HCT116 (cell line): ENCODE results near the gene GNG10. TPM values are rescaled to one million over a fixed set of nuclear protein-coding genes. Genes with fewer than 3 reads are reported as not detected.

Experiments
- ATAC-seq: fragments of 200-7000 bp; cut with Tn5 transposase; 2 replicates; pipeline ENCODE4 v1.9.1; 2020; ENCODE audit warnings: mild to moderate bottlenecking, moderate library complexity
- BruUV-seq: library from RNA; stranded (reverse); fragments of 400-500 nt; replicated peaks from 2 replicates; lab custom pipeline; 2021; lab: Mats Ljungman, UMichigan
- CTCF ChIA-PET: fragments of 300-600 bp; sonication (Branson Sonifier 250); formaldehyde crosslinking; loops from one replicate; lab custom pipeline; 2021; ENCODE audit warnings: antibody characterized with exemption; lab: Charles Lee
- POLR2A ChIA-PET: fragments of 300-600, 350-600 bp; sonication (Branson Sonifier 250); formaldehyde crosslinking; loops from one replicate; lab custom pipeline; 2021; ENCODE audit warnings: antibody characterized with exemption; lab: Charles Lee
- RAD21 ChIA-PET, 2 experiments: fragments of 300-600 bp; sonication (Branson Sonifier 250); formaldehyde crosslinking; loops; one replicate each; lab custom pipeline; 2023; ENCODE audit warnings: low total read pairs in 2 of 2; ENCODE audit not compliant: uncharacterized antibody in 2 of 2, unreplicated experiment in 2 of 2, low non-redundant PET in 1 of 2; lab: Charles Lee
- DNase-seq: peaks from one replicate; pipeline ENCODE4 v3.0.0-alpha.2; 2010; ENCODE audit warnings: low read depth, low spot score
- H2AFZ ChIP-seq: fragments of 200-600 bp; shearing (Covaris generic), sonication (generic); 2 replicates; pipeline ENCODE4 v1.6.1; 2017; ENCODE audit warnings: low read depth, mixed run types, mixed read lengths, antibody characterized with exemption, low read length; ENCODE audit not compliant: poor library complexity, severe bottlenecking
- H3K27ac ChIP-seq: 2 replicates; pipeline ENCODE4 v1.5.1; 2012; ENCODE audit warnings: low read depth, low read length
- H3K27me3 ChIP-seq: fragments of 200-600 bp; sonication (generic); 2 replicates; pipeline ENCODE4 v1.6.1; 2016; ENCODE audit warnings: mixed run types, low read length, mixed read lengths; ENCODE audit not compliant: insufficient read depth
- H3K36me3 ChIP-seq, 2 experiments: fragments of 200-500 bp in 1 of 2; fragments of 200-600 bp in 1 of 2; sonication (Bioruptor generic) in 1 of 2; sonication (generic) in 1 of 2; 2 replicates each; pipeline versions ENCODE4 v1.5.1 to v1.6.1; 2014 to 2016; ENCODE audit warnings: low read length in 2 of 2, inconsistent platforms in 1 of 2, mixed read lengths in 1 of 2, mixed run types in 1 of 2; ENCODE audit not compliant: insufficient read depth in 2 of 2, control insufficient read depth in 1 of 2
- H3K4me1 ChIP-seq, 2 experiments: fragments of 200-600 bp in 1 of 2; sonication (generic) in 1 of 2; 2 replicates each; pipeline versions ENCODE4 v1.5.1 to v1.6.1; 2012 to 2017; ENCODE audit warnings: low read length in 2 of 2, inconsistent platforms in 1 of 2, mild to moderate bottlenecking in 1 of 2, mixed read lengths in 1 of 2, mixed run types in 1 of 2, moderate library complexity in 1 of 2; ENCODE audit not compliant: insufficient read depth in 2 of 2, control insufficient read depth in 1 of 2
- H3K4me2 ChIP-seq: fragments of 200-600 bp; sonication (generic); 2 replicates; pipeline ENCODE4 v1.6.1; 2017; ENCODE audit warnings: mixed run types, low read length, mixed read lengths
- H3K4me3 ChIP-seq, 2 experiments: fragments of 200-600 bp in 1 of 2; sonication (generic) in 1 of 2; replicated peaks in 1 of 2; 2 replicates each; pipeline ENCODE4 v1.5.1; 2011 to 2016; ENCODE audit warnings: low read length in 2 of 2, control low read depth in 1 of 2, low read depth in 1 of 2, mild to moderate bottlenecking in 1 of 2, mixed read lengths in 1 of 2, mixed run types in 1 of 2
- H3K79me2 ChIP-seq: fragments of 200-600 bp; sonication (generic); 2 replicates; pipeline ENCODE4 v1.6.1; 2017; ENCODE audit warnings: mild to moderate bottlenecking, mixed run types, low read length, moderate library complexity, mixed read lengths; ENCODE audit not compliant: insufficient read depth
- H3K9ac ChIP-seq: fragments of 200-600 bp; sonication (generic); 2 replicates; pipeline ENCODE4 v1.6.1; 2016; ENCODE audit warnings: low read length, mixed read lengths
- H3K9me2 ChIP-seq: fragments of 200-600 bp; sonication (generic), shearing (Covaris generic); 2 replicates; pipeline ENCODE4 v1.6.1; 2017; ENCODE audit warnings: mixed run types, mild to moderate bottlenecking, moderate library complexity; ENCODE audit not compliant: insufficient read depth
- H3K9me3 ChIP-seq, 2 experiments: fragments of 200-500 bp in 1 of 2; fragments of 200-600 bp in 1 of 2; sonication (Bioruptor generic) in 1 of 2; sonication (generic) in 1 of 2; 2 replicates each; pipeline ENCODE4 v1.6.1; 2014 to 2017; ENCODE audit warnings: low read length in 2 of 2, mixed read lengths in 2 of 2, inconsistent platforms in 1 of 2, low read depth in 1 of 2, mild to moderate bottlenecking in 1 of 2, mixed run types in 1 of 2, moderate library complexity in 1 of 2; ENCODE audit not compliant: control insufficient read depth in 1 of 2, insufficient read depth in 1 of 2
- H4K20me1 ChIP-seq: fragments of 200-600 bp; sonication (generic), shearing (Covaris generic); 2 replicates; pipeline ENCODE4 v1.6.1; 2017; ENCODE audit warnings: mixed run types, mild to moderate bottlenecking, moderate library complexity; ENCODE audit not compliant: insufficient read depth
- ATF3 ChIP-seq: IDR thresholded peaks from 2 replicates; pipeline ENCODE4 v1.6.1; 2012
- CBX3 ChIP-seq: IDR thresholded peaks from 2 replicates; pipeline ENCODE4 v1.6.1; 2012; ENCODE audit warnings: low read depth
- CEBPB ChIP-seq: IDR thresholded peaks from 2 replicates; pipeline ENCODE4 v1.6.1; 2012; ENCODE audit warnings: low read depth
- CTCF ChIP-seq, 3 experiments: fragments of 200-600 bp in 1 of 3; sonication (generic) in 1 of 3; IDR thresholded peaks in 2 of 3; conservative IDR thresholded peaks in 1 of 3; 2 replicates each; pipeline ENCODE4 v1.5.1; 2012 to 2017; ENCODE audit warnings: low read depth in 2 of 3, low read length in 2 of 3, antibody characterized with exemption in 1 of 3, borderline replicate concordance in 1 of 3, control low read depth in 1 of 3, mild to moderate bottlenecking in 1 of 3, mixed read lengths in 1 of 3, mixed run types in 1 of 3, moderate library complexity in 1 of 3; ENCODE audit not compliant: insufficient read depth in 1 of 3
- EGR1 ChIP-seq: IDR thresholded peaks from 2 replicates; pipeline ENCODE4 v1.6.1; 2012; ENCODE audit warnings: low read depth
- ELF1 ChIP-seq: IDR thresholded peaks from 2 replicates; pipeline ENCODE4 v1.6.1; 2012; ENCODE audit warnings: low read depth, borderline replicate concordance
- EZH2 ChIP-seq: fragments of 200-600 bp; sonication (generic); IDR thresholded peaks from 2 replicates; pipeline ENCODE4 v1.6.1; 2017; ENCODE audit warnings: antibody characterized with exemption, mixed run types
- EZH2phosphoT487 ChIP-seq: fragments of 200-600 bp; IDR thresholded peaks from 2 replicates; pipeline ENCODE4 v1.6.1; 2018; ENCODE audit warnings: antibody characterized with exemption, borderline replicate concordance
- FOSL1 ChIP-seq: IDR thresholded peaks from 2 replicates; pipeline ENCODE4 v1.6.1; 2012; ENCODE audit warnings: low read depth
- JUND ChIP-seq: IDR thresholded peaks from 2 replicates; pipeline ENCODE4 v1.6.1; 2012
- MAX ChIP-seq: IDR thresholded peaks from 2 replicates; pipeline ENCODE4 v1.6.1; 2012
- POLR2A ChIP-seq: IDR thresholded peaks from 2 replicates; pipeline ENCODE4 v1.7.0; 2011; ENCODE audit warnings: borderline replicate concordance; ENCODE audit not compliant: insufficient read depth, insufficient read length; ENCODE audit errors: extremely low read depth
- POLR2AphosphoS5 ChIP-seq: IDR thresholded peaks from 2 replicates; pipeline ENCODE4 v1.6.1; 2011; ENCODE audit warnings: mild to moderate bottlenecking, low read depth, low read length, moderate library complexity
- REST ChIP-seq: IDR thresholded peaks from 2 replicates; pipeline ENCODE4 v1.6.1; 2012; ENCODE audit warnings: low read depth
- SIN3A ChIP-seq: IDR thresholded peaks from 2 replicates; pipeline ENCODE4 v1.6.1; 2012; ENCODE audit warnings: low read depth
- SP1 ChIP-seq: IDR thresholded peaks from 2 replicates; pipeline ENCODE4 v1.6.1; 2012; ENCODE audit warnings: low read depth
- TCF7L2 ChIP-seq: IDR thresholded peaks from 2 replicates; pipeline ENCODE4 v1.7.0; 2011; ENCODE audit warnings: borderline replicate concordance, inconsistent platforms; ENCODE audit not compliant: insufficient read depth, insufficient read length; ENCODE audit errors: extremely low read depth
- YY1 ChIP-seq: IDR thresholded peaks from 2 replicates; pipeline ENCODE4 v1.6.1; 2011; ENCODE audit warnings: low read length, low read depth, moderate library complexity, mild to moderate bottlenecking; ENCODE audit not compliant: insufficient replicate concordance; ENCODE audit errors: extremely low read depth
- ZBTB33 ChIP-seq: IDR thresholded peaks from 2 replicates; pipeline ENCODE4 v1.6.1; 2011; ENCODE audit warnings: mild to moderate bottlenecking, low read length, moderate library complexity; ENCODE audit not compliant: insufficient replicate concordance; ENCODE audit errors: extremely low read depth
- ZNF274 ChIP-seq: fragments of 200-500 bp; sonication (Bioruptor generic); IDR thresholded peaks from 2 replicates; pipeline ENCODE4 v1.6.1; 2014; ENCODE audit warnings: mild to moderate bottlenecking, low read depth, low read length, inconsistent platforms
- intact Hi-C: fragments of 100-400 bp; cut with micrococcal nuclease; formaldehyde crosslinking; loops from 2 replicates; pipeline ENCODE4 v1.10.0; 2022
- total RNA-seq: library from RNA; stranded (reverse); gene quantifications from one replicate; pipeline ENCODE4 v1.2.1, GENCODE V29; 2021; ENCODE audit not compliant: unreplicated experiment

The GNG10 gene
- total RNA-seq, 1 experiment from 2014 or later, result 46.8 TPM

- no peak overlapping the region for H2AFZ ChIP-seq
- H3K79me2 ChIP-seq, result peaks cover 37% of the 10 kb centered on the region
- H3K27ac ChIP-seq, result no peak overlapping the region
- RAD21 ChIA-PET, result no interaction called here
- no peaks in the 10 kb centered on the region for H3K4me1 ChIP-seq
- CTCF ChIA-PET, result no interaction called here
- POLR2A ChIA-PET, result no interaction called here
- intact Hi-C loops, result no loop called here
- no peak overlapping the region for H3K4me2 ChIP-seq
- no TSS peak for BruUV-seq
- no peak overlapping the region for H3K9ac ChIP-seq
- no peaks in the 10 kb centered on the region for H3K27me3 ChIP-seq
- no peak overlapping the region for H3K4me3 ChIP-seq
- no peak for TF ChIP-seq JUND
- no peak for TF ChIP-seq ZBTB33
- no peak for TF ChIP-seq TCF7L2
- no peak for TF ChIP-seq SP1
- TF ChIP-seq CEBPB, result no peak
- TF ChIP-seq SIN3A, result no peak
- no peak for TF ChIP-seq POLR2AphosphoS5
- TF ChIP-seq EZH2, result no peak
- TF ChIP-seq REST, result no peak
- no peak for TF ChIP-seq CBX3
- no peak for TF ChIP-seq FOSL1
- TF ChIP-seq POLR2A, result no peak
- no peak for TF ChIP-seq ZNF274
- TF ChIP-seq ATF3, result no peak
- no peak for TF ChIP-seq ELF1
- TF ChIP-seq MAX, result no peak
- no peak for TF ChIP-seq EZH2phosphoT487
- no peak for TF ChIP-seq YY1
- TF ChIP-seq EGR1, result no peak
- TF ChIP-seq CTCF (IDR thresholded peaks at IDR 0.05 in 2 of 3, conservative IDR thresholded peaks at IDR 0.05 in 1 of 3; ENCODE audit: borderline replicate concordance in 1 of 3, insufficient read depth in 1 of 3, low read depth in 2 of 3, low read length in 2 of 3), result no peak
- no peaks in the 10 kb centered on the region for H3K9me2 ChIP-seq
- no peaks in the 10 kb centered on the region for H3K9me3 ChIP-seq
- DNase-seq (no peak), ATAC-seq (no peak)
- H4K20me1 ChIP-seq, result no peaks in the 10 kb centered on the region
- H3K36me3 ChIP-seq, result peaks cover 6 to 11% of the 10 kb centered on the region in 2 experiments; a peak in 3 of 4 replicates
Measured at GRCh38 chr9:111648066-111648465, 13.3 kb upstream of the GNG10 start.
